RWPE2 (cell line): ENCODE results near the gene MYOF.

Experiments used
- ATAC-seq: fragments of 200-7000 bp; cut with Tn5 transposase; 3 replicates; pipeline ENCODE4 v1.9.1; 2021; ENCODE audit warnings: low read depth
- DNase-seq: peaks from one replicate; pipeline ENCODE4 v3.0.0-alpha.2; 2020; ENCODE audit warnings: low spot score
- H3K27ac ChIP-seq: fragments of 450-650 bp; 2 replicates; pipeline ENCODE4 v1.5.1; 2017; ENCODE audit warnings: mild to moderate bottlenecking; ENCODE audit not compliant: poor library complexity, severe bottlenecking
- H3K27me3 ChIP-seq: fragments of 250-450 bp; sonication (Bioruptor Pico); 2 replicates; pipeline ENCODE4 v1.5.1; 2021; ENCODE audit warnings: mild to moderate bottlenecking, moderate library complexity; ENCODE audit not compliant: insufficient read depth, poor library complexity, severe bottlenecking
- H3K36me3 ChIP-seq: fragments of 250-450 bp; sonication (Bioruptor Pico); 2 replicates; pipeline ENCODE4 v1.5.1; 2020; ENCODE audit warnings: low read depth, mild to moderate bottlenecking, moderate library complexity
- H3K4me1 ChIP-seq: fragments of 250-450 bp; sonication (Bioruptor Pico); 2 replicates; pipeline ENCODE4 v1.5.1; 2021; ENCODE audit warnings: mild to moderate bottlenecking, moderate library complexity; ENCODE audit not compliant: insufficient read depth, poor library complexity, severe bottlenecking
- H3K4me3 ChIP-seq: fragments of 250-450 bp; sonication (Bioruptor Pico); 2 replicates; pipeline ENCODE4 v1.5.1; 2021; ENCODE audit warnings: mild to moderate bottlenecking, moderate library complexity; ENCODE audit not compliant: severe bottlenecking
- H3K9me3 ChIP-seq: fragments of 250-450 bp; sonication (Bioruptor Pico); 2 replicates; pipeline ENCODE4 v1.5.1; 2021; ENCODE audit warnings: mild to moderate bottlenecking, moderate library complexity; ENCODE audit not compliant: severe bottlenecking
- CTCF ChIP-seq: fragments of 450-650 bp; IDR thresholded peaks from one replicate; pipeline ENCODE4 v1.5.1; 2017; ENCODE audit warnings: mild to moderate bottlenecking, moderate library complexity; ENCODE audit not compliant: poor library complexity, severe bottlenecking

Gene MYOF

GRCh38 chr10:93398528-93398927, 83.6 kb downstream of the MYOF start:
- DNase-seq (no peak), ATAC-seq (no peak)
- Histone ChIP-seq H3K4me1 (no peaks in the 10 kb centered on the region), H3K9me3 (no peaks in the 10 kb centered on the region), H3K27ac (no peak overlapping the region), H3K27me3 (no peaks in the 10 kb centered on the region), H3K4me3 (no peak overlapping the region), H3K36me3 (peaks cover 99% of the 10 kb centered on the region)
- no peak for TF ChIP-seq CTCF

DNA sequence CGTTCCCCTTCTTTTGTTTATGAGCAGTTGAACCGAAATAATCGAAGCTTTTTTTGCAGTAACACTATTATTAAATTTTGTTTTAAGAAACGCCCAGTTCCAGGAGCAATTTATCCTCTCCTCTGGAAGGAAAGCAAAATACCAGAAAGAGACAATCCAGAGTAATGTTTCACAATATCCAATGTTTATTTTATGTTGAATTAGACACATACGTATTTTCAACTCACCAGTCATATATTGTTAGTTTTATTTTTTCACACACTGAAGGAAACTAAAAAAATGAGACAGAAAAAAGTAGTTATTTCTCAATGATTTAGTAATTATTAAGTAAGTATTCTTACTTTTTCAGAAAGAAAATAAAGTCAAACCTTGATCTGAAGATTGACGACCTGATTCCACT, 85.1 kb downstream of the MYOF start:
- H3K36me3 ChIP-seq, result peaks cover 99% of the 10 kb centered on the region
- no peak for ATAC-seq
- no peak overlapping the region for H3K4me3 ChIP-seq

DNA sequence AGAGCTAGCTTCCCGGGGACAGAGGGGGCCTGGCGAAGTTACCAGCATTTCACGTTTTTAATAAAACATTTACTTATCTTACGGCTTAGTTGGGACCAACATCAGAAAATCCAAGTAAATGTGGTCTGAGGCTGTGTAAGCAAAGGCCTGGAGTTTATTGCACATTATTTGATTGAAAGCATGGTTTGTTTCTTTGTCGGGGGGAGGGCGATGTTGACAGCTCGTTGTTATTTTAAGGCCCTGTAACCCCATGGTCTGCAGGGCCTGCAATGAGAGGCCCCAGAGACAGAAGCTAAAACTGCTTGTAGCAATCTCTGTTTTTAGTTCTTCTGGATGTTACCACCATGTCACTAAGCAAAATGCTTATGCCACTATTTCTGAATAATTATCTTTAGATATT, 88.9 kb downstream of the MYOF start:
- no peaks in the 10 kb centered on the region for H3K27me3 ChIP-seq
- no peak overlapping the region for H3K27ac ChIP-seq
- no peak for TF ChIP-seq CTCF
- H3K36me3 ChIP-seq, result peaks cover 97% of the 10 kb centered on the region
- ATAC-seq (no peak), DNase-seq (no peak)
- no peaks in the 10 kb centered on the region for H3K4me1 ChIP-seq
- no peaks in the 10 kb centered on the region for H3K9me3 ChIP-seq
- H3K4me3 ChIP-seq, result no peak overlapping the region

More for the DNA sequence above, 85.1 kb downstream of the MYOF start:
- H3K9me3 ChIP-seq, result no peaks in the 10 kb centered on the region
- no peaks in the 10 kb centered on the region for H3K4me1 ChIP-seq
- no peaks in the 10 kb centered on the region for H3K27me3 ChIP-seq
- TF ChIP-seq CTCF, result no peak
- H3K27ac ChIP-seq, result no peak overlapping the region
- DNase-seq, result no peak

GRCh38 chr10:93392121-93392520, 90.0 kb downstream of the MYOF start:
- TF ChIP-seq CTCF, result no peak
- Histone ChIP-seq H3K4me3 (no peak overlapping the region), H3K27ac (no peak overlapping the region), H3K4me1 (no peaks in the 10 kb centered on the region), H3K9me3 (no peaks in the 10 kb centered on the region), H3K36me3 (peaks cover 94% of the 10 kb centered on the region), H3K27me3 (no peaks in the 10 kb centered on the region)
- no peak for DNase-seq
- ATAC-seq, result no peak

DNA sequence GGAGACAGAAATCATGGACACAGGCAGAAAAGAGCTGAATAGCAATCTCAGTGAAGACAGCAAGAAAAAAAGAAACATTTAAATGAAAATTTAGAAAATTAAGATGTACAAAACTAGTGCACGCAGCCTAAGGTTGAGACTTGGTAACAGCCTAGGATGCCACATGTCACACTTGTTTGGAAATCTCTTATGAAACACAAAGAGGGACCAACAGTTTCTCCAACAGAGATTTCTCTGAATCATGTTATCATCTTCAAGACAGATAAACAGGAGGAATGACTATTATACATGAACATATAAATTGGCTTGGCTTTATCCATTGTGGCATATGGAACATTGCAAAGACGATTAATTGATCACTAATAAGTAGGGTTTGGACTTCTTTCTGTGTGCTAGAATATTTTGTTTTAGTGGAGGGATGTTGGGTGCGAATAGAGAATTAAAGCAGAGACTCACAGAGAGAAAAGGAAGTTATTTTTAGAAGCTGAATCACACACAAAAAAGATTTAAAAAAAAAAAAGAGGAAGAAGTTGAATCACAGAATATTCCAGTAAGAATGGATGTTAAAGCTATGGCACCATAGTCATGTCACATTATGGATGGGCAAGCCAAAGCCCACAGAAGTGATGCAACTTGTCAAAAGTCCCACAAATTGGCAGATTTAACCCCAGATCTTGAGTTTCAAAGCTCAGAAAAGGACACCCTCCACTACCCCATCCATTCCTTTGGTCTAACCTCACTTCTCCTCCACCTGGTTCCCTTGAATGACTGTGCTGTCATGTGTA, 91.6 kb downstream of the MYOF start:
- Histone ChIP-seq H3K27ac (no peak overlapping the region), H3K4me1 (no peaks in the 10 kb centered on the region), H3K36me3 (peaks cover 94% of the 10 kb centered on the region), H3K4me3 (no peak overlapping the region), H3K27me3 (no peaks in the 10 kb centered on the region), H3K9me3 (no peaks in the 10 kb centered on the region)
- ATAC-seq, result no peak
- no peak for DNase-seq
- TF ChIP-seq CTCF, result no peak
